ENCODE results near the gene KNTC1. TPM values are rescaled to one million over a fixed set of nuclear protein-coding genes. Genes with fewer than 3 reads are reported as not detected.
"Not testable (repeated sequence)": the region's sequence is repeated elsewhere in the genome, so short reads cannot be mapped to it uniquely, and the experiment has no call there.

KNTC1 gene
- total RNA-seq, 1 experiment from 2014 or later = 36.5 TPM

DNA sequence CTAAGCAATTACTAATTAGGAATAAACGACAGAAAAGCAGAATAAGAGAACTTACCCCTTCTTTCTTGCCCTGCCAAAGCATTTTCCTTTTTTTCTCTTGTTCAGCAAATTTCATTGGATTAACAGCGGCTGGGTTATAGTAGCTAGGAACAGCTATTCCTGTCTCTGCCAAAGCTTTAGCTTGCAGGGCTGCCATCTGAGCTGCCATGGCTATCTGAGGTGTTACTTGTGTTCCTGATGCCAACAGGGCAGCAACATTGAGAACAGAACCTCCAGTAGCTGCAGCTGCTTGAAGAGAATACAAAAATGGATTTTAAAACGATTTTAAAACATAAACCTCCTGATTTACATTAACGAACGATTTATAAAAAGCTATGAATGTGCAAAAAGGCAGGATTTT, 18.9 kb upstream of the KNTC1 start:
- DNase-seq (ENCODE audit: low read depth) = no peak

- not testable (repeated sequence) for DNase-seq (ENCODE audit: low read depth)
Measured at GRCh38 chr12:122513028-122513427, 14.0 kb upstream of the KNTC1 start.

GRCh38 chr12:122513660-122514059, 13.4 kb upstream of the KNTC1 start:
- DNase-seq (ENCODE audit: low read depth) = no peak

GRCh38 chr12:122515275-122515674, 11.8 kb upstream of the KNTC1 start:
- no peak for DNase-seq (ENCODE audit: low read depth)

- DNase-seq (ENCODE audit: low read depth) = no peak
Measured at GRCh38 chr12:122516544-122517361, 10.3 kb upstream of the KNTC1 start.

DNA sequence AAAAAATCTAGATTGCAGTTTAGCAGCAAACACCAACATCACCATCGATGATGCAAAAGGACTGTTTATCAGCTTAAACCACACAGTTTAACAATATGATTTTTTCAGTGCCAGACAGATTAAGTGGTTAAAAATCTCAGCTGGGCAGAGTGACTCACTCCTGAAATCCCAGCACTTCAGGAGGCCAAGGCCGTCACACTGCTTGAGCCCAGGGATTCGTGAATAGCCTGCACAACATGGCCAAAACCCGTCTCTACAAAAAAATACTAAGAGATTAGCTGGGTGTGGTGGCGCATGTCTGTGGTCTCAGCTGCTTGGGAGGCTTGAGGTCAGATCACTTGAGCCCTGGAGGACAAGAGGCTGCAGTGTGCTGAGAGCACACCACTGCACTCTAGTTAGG, 9.2 kb upstream of the KNTC1 start:
- DNase-seq (ENCODE audit: low read depth) = peak; percentile 97

DNA sequence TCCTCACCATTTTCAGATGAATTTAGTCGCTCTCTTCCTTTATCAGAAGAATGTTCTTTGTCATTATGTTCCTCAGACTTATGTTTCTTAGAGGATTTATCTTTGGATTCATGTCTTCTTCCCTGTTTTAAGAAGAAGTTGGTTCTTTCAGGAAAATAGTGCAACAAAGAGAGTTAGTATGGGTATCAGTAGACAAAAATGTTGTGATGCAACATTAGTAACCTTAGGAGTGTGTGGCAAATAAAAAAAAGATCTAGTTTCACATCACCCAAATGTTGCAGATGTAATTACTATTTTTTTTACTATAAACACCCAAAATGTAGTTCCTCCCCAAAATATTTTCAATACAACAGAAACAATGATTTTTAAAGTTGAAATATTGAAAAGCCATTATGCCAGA, 8.1 kb upstream of the KNTC1 start:
- DNase-seq (ENCODE audit: low read depth) = peak; percentile 13

DNA sequence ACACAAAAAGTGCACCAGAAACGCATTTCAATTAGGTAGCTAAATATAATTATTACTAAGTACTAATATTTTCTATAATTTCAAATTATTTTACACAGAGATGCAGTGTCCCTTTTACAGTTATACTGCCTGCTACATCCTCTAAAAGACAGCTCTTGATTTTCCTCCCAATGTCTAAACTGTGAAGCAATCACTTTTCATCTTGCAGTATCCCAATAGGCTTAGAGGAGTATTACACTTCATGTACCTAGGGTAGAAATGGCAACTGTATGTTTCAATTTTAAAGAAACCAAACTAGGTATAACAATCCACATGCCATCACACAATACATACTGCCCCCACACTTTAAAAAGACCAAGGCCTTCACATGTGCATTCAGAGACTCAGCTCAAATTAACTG, 7.6 kb upstream of the KNTC1 start:
- peak; percentile 7 for DNase-seq (ENCODE audit: low read depth)

DNA sequence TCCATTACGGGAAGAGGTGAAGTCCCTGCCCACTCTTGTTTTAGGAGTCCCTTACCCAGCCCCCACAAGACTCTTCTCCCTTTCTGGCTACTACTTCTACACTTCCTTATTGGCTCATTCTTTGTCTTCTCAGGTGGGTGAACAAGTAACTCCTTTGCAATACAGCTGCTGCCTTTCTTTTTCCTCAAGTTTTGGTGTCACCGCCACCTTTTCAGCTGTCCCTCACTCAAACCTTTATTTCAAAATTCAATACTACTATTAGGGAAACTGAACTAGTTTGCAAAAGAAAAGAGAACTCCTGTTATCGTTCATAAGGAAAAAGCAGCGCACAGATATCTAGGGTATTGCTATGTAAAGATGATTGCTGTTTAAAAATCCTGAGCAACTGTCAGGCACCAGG, 6.4 kb upstream of the KNTC1 start:
- no peak for DNase-seq (ENCODE audit: low read depth)

GRCh38 chr12:122523280-122523679, 3.8 kb upstream of the KNTC1 start:
- DNase-seq (ENCODE audit: low read depth) = peak; percentile 12

DNA sequence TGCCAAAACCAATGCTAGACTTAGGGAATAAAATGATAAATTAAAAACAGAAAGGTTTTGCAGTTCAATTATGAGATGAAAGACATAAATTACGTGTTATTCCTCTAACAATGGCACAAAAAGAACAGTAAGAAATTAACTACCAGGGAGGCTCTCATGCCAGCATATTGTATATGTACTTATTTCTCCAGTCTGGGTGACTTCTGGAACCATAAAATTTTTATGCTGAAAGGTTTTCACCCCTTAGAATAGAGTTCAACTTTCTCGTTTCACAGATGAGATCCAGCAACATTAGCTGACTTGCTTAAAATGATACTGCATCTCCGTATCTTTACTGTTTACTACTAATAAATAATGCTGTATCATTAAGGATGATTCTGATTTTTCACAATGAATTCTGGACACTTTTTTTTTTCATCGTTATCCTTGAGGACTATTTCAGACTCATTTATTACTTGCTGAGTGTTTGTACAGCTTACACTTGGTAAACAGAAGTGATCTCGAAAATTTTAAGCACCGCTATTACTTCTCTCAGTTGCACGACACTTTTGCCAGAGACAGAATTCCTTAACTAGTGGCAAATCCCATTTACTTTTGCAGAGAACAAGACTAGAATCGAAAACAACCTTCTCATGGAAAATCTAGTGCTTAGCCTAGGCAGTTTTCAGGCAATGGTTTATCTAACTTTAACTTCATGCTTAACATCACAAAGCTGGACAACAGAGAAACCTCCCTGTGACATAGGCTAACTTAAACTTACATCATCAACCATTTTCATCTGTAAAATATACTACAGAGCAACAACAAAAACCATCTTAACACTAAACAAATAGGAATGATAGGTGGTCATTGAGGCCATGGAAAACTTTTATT, 3.0 kb upstream of the KNTC1 start:
- no peak for DNase-seq (ENCODE audit: low read depth)

DNA sequence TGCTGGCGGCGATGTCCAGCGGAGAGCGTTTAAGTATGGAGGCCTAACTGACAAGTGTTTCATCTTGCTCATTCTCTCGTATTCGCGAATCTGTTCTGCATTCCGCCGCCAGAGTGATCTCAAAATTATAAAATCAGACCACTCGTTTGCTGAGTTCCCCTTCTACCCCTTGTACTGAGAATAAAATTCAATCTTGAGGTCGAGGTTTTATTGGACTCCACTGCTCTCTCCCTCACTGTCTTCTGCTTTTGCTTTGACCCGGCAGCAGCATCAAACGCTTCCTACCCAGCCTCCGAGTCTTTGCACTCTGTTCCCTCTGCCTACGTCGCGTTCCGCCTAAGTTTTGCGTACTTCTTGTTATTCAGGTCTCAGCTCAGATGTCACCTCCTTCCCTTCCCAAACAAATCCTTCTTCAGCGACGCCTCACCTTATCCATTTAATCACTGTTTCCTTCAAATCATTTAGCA, 462 bp downstream of the KNTC1 start:
- peak; percentile 60 for DNase-seq (ENCODE audit: low read depth)

DNA sequence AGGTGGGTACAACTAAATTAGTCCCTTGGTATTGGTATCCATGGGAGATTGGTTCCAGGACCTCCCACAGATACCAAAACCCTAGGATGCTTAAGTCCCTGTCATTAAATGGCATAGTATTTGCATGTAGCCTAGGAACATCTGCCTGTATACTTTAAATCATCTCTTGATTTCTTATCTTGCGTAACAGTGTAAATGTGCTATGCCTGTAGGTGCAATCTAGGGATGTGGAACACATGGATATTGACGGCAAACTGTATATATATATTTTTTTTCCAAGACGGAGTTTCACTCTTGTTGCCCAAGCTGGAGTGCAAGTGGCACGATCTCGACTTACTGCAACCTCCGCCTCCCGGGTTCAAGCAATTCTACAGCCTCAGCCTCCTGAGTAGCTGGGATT, 1.5 kb downstream of the KNTC1 start:
- no peak for DNase-seq (ENCODE audit: low read depth)

DNA sequence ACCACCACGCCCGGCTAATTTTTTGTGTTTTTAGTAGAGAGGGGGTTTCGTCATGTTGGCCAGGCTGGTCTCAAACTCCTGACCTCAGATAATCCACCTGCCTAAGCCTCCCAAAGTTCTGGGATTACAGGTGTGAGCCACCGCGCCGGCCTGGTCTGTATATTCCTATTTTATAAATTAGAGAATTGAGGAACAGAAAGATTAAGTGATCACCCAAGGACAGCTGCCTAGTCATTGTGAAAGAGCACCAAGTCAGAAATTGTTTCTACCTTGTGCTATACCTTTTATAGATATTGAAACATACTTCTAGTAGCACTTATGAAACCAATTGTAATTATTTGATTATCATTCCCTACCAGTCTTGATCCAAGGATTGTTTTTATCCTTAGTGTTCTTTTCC, 1.9 kb downstream of the KNTC1 start:
- DNase-seq (ENCODE audit: low read depth) = no peak

GRCh38 chr12:122533856-122534255, 6.8 kb downstream of the KNTC1 start:
- DNase-seq (ENCODE audit: low read depth) = no peak

DNA sequence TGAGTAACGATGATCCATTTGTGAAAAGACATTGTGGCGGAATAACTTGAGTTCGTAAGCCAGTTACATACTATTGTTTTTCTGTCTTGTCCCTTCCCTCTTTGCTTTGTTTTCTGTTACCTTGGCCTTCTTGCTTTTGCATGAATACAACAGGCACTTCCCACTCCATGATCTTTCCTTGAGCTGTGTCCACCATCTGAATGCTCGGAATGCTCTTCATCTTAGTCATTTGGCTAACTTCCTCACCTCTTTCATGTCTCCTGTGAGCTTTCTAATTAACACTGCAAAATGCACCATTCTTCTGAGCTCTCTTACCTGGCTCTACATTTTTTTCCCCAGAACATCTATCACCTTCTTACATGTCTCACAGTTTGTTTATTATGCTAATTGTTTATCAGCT, 10.0 kb downstream of the KNTC1 start:
- peak; percentile 19 for DNase-seq (ENCODE audit: low read depth)

DNA sequence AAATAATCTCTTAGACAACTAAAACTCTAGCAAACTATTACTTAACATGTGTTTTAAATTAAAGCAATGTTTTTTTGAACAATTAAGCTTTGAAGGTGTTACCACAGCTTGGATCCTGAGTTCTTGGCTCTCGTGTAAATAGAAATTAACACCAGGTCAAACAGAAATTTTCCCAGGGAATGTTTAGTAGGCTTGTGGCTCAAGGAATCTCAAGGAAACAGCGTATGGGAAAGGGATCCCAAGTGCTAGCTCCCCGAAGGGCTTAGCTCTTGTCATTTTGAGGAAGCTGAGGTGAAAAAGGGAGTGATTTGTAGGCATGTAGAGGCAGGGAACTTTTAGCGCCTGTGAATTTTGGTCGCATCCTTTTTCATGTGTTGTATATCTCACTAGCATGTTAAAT, 11.4 kb downstream of the KNTC1 start:
- no peak for DNase-seq (ENCODE audit: low read depth)

GRCh38 chr12:122544537-122544936, 17.5 kb downstream of the KNTC1 start:
- no peak for DNase-seq (ENCODE audit: low read depth)

GRCh38 chr12:122545855-122546254, 18.8 kb downstream of the KNTC1 start:
- no peak for DNase-seq (ENCODE audit: low read depth)

DNA sequence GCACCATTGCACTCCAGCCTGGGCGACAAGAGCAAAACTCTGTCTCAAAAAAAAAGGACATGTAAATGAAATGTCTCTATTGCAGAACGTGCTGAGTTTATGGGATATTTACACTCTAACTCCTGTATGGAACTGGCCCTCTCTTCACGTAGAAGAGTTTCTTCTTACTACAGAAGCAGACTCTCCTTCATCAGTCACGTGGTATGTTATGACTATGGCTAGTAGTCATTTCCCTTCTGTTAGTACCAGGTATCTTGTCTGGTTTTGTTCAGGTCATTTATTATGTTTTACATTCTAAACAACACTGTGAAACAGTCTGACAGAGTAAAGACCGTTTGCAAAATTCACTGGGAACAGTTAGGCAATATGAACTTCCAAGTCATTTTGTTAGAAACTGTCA, 20.3 kb downstream of the KNTC1 start:
- no peak for DNase-seq (ENCODE audit: low read depth)

DNA sequence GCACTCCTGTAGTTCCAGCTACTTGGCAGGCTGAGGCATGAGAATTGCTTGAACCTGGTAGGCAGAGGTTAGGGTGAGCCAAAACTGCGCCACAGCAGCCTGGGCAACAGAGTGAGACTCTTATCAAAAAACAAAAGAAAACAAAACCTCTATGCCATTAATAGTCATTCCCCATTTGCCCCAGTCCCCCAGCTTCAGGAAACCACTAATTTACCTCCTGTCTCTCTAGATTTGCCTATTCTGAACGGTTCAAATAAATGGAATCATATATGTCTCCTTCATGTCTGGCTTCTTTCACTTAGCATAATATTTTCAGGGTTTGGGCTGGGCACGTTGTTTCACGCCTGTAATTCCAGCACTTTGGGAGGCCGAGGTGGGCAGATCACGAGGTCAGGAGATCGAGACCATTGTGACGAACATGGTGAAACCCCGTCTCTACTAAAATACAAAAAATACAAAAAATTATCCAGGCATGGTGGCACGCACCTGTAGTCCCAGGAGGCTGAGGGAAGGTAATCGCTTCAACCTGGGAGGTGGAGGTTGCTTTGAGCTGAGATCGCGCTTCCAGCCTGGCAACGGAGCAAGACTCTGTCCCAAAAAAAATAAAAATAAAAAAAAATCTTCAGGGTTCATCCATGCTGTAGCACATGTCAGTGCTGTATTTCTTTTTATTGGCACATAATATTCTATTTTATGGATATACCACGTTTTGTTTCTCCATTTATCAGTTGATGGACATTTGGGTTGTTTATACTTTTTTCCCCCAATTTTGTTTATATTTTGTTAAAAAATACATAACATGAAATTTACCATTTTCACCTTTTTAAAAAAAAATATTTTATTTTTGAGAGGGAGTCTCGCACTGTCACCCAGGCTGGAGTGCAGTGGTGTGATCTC, 31.9 kb downstream of the KNTC1 start:
- no peak for DNase-seq (ENCODE audit: low read depth)

DNA sequence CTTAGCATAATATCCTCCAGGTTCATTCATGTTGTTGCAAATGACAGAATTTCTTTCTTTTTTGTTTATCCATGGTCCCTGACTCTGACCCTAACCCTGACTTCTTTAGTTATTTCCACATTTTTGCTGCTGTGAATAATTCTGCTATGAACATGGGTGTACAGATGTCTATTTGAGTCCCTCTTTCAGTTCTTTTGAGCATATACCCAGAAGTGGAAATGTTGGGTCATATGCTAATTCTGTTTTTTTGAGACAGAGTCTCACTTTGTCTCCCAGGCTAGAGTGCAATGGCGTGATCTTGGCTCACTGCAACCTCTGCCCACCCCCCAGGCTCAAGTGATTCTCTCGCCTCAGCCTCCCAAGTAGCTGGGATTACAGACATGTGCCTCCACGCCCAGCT, 33.1 kb downstream of the KNTC1 start:
- no peak for DNase-seq (ENCODE audit: low read depth)

All from M059J (cell line).